Mesenchymal stem cell (in vitro differentiated cells and primary cell): ENCODE data around the gene IL1RAPL1.
"Not testable (repeated sequence)": the region's sequence is repeated elsewhere in the genome, so short reads cannot be mapped to it uniquely, and the experiment has no call there.

Experiments used
- DNase-seq: peaks from one replicate; pipeline ENCODE4 v3.0.0-alpha.2; 2013
- H2AFZ ChIP-seq: one replicate; pipeline ENCODE4 v1.6.1; 2013; ENCODE audit warnings: low read depth, mild to moderate bottlenecking, control low read depth, inconsistent platforms, low read length, moderate library complexity
- H2AK5ac ChIP-seq: 2 replicates; pipeline ENCODE4 v1.6.1; 2013; ENCODE audit warnings: low read length, moderate library complexity, mild to moderate bottlenecking, inconsistent platforms; ENCODE audit not compliant: severe bottlenecking
- H2BK120ac ChIP-seq: one replicate; pipeline ENCODE4 v1.6.1; 2013; ENCODE audit warnings: low read depth, mild to moderate bottlenecking, inconsistent platforms, low read length, moderate library complexity
- H2BK12ac ChIP-seq, 2 experiments: one replicate each; pipeline ENCODE4 v1.6.1; 2013; ENCODE audit warnings: inconsistent platforms in 2 of 2, low read length in 2 of 2, mild to moderate bottlenecking in 2 of 2, moderate library complexity in 2 of 2, control low read depth in 1 of 2
- H2BK15ac ChIP-seq: one replicate; pipeline ENCODE4 v1.6.1; 2013; ENCODE audit warnings: mild to moderate bottlenecking, low read depth, inconsistent platforms; ENCODE audit not compliant: poor library complexity, severe bottlenecking
- H2BK5ac ChIP-seq: 2 replicates; pipeline ENCODE4 v1.6.1; 2013; ENCODE audit warnings: low read depth, mild to moderate bottlenecking, low read length, control low read depth, inconsistent platforms; ENCODE audit not compliant: poor library complexity, severe bottlenecking
- H3K14ac ChIP-seq, 2 experiments: one replicate each; pipeline ENCODE4 v1.6.1; 2013; ENCODE audit warnings: inconsistent platforms in 2 of 2, low read length in 2 of 2, control low read depth in 1 of 2, mild to moderate bottlenecking in 1 of 2, moderate library complexity in 1 of 2
- H3K18ac ChIP-seq, 2 experiments: one replicate each; pipeline ENCODE4 v1.6.1; 2013; ENCODE audit warnings: inconsistent platforms in 2 of 2, low read length in 2 of 2, control low read depth in 1 of 2, low read depth in 1 of 2, mild to moderate bottlenecking in 1 of 2
- H3K23ac ChIP-seq, 2 experiments: one replicate each; pipeline ENCODE4 v1.6.1; 2013; ENCODE audit warnings: inconsistent platforms in 2 of 2, low read length in 2 of 2, mild to moderate bottlenecking in 2 of 2, moderate library complexity in 2 of 2, control low read depth in 1 of 2
- H3K27ac ChIP-seq: 2 replicates; pipeline ENCODE4 v1.5.1; 2013; ENCODE audit warnings: mild to moderate bottlenecking, moderate library complexity, low read length, control low read depth, inconsistent platforms; ENCODE audit not compliant: poor library complexity, severe bottlenecking
- H3K27me3 ChIP-seq, 2 experiments: 2 replicates each; pipeline versions ENCODE4 v1.6.1 to v1.7.0; 2013; ENCODE audit warnings: low read length in 2 of 2, mild to moderate bottlenecking in 2 of 2, moderate library complexity in 2 of 2, control low read depth in 1 of 2, inconsistent platforms in 1 of 2; ENCODE audit not compliant: control insufficient read depth in 1 of 2, insufficient read depth in 1 of 2
- H3K36me3 ChIP-seq, 2 experiments: 2 replicates each; pipeline versions ENCODE4 v1.6.1 to v1.7.0; 2013; ENCODE audit warnings: low read length in 2 of 2, control low read depth in 1 of 2, inconsistent platforms in 1 of 2, low read depth in 1 of 2, mild to moderate bottlenecking in 1 of 2; ENCODE audit not compliant: insufficient read depth in 2 of 2, control insufficient read depth in 1 of 2
- H3K4ac ChIP-seq, 2 experiments: one replicate each; pipeline ENCODE4 v1.6.1; 2013; ENCODE audit warnings: inconsistent platforms in 2 of 2, low read length in 2 of 2, mild to moderate bottlenecking in 2 of 2, moderate library complexity in 2 of 2, control low read depth in 1 of 2, low read depth in 1 of 2
- H3K4me1 ChIP-seq: 2 replicates; pipeline ENCODE4 v1.6.1; 2013; ENCODE audit warnings: low read depth, low read length, control low read depth; ENCODE audit not compliant: control insufficient read depth, insufficient read depth
- H3K4me2 ChIP-seq: 2 replicates; pipeline ENCODE4 v1.6.1; 2013; ENCODE audit warnings: low read length, mild to moderate bottlenecking, inconsistent platforms; ENCODE audit not compliant: poor library complexity, severe bottlenecking
- H3K4me3 ChIP-seq, 2 experiments: 2 replicates each; pipeline versions ENCODE4 v1.5.1 to v1.7.0; 2013; ENCODE audit warnings: low read length in 2 of 2, mild to moderate bottlenecking in 2 of 2, control low read depth in 1 of 2, low read depth in 1 of 2; ENCODE audit not compliant: insufficient read depth in 1 of 2
- H3K79me1 ChIP-seq: replicated peaks from 2 replicates; pipeline ENCODE4 v1.6.1; 2013; ENCODE audit warnings: mild to moderate bottlenecking, control low read depth, low read length, inconsistent platforms; ENCODE audit not compliant: poor library complexity, severe bottlenecking
- H3K9ac ChIP-seq: 2 replicates; pipeline ENCODE4 v1.7.0; 2013; ENCODE audit warnings: mild to moderate bottlenecking, low read length, moderate library complexity
- H3K9me3 ChIP-seq: 2 replicates; pipeline ENCODE4 v1.7.0; 2013; ENCODE audit warnings: mild to moderate bottlenecking, low read length; ENCODE audit not compliant: control insufficient read depth
- H4K8ac ChIP-seq: one replicate; pipeline ENCODE4 v1.6.1; 2013; ENCODE audit warnings: inconsistent platforms, mild to moderate bottlenecking, low read length, moderate library complexity
- H4K91ac ChIP-seq: one replicate; pipeline ENCODE4 v1.6.1; 2013; ENCODE audit warnings: mild to moderate bottlenecking, low read length, inconsistent platforms
- WGBS: methylation state at CpG from one replicate; pipeline ENCODE4 v1.1.7; 2013; ENCODE audit warnings: mixed read lengths; 5-methylcytosine and 5-hydroxymethylcytosine counted together

Gene IL1RAPL1

DNA sequence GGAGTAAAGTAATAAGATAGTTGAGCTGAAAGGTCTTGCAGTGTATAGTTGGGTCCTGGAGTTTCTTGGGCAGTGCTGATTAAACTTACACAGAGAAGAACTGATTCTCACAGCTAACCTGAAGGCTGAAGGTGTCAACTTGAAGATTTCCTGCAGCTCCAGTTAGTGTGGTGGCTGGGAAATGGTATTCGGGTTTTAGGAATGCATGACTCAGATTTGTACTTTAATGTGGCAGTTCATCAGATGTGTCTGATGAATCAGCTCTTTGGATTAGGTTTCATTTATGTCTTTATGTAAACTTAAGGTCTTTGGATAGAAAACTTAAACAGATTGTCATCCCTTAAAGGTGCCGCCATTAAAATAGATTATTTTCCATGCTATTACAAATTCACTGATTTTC is 200.0 kb downstream of the IL1RAPL1 start:
- WGBS = 0% methylated on average over 1 of the region's 2 CpGs
- Histone ChIP-seq H3K9me3 (no peaks in the 10 kb centered on the region), H2BK15ac (no peak overlapping the region), H3K18ac (no peak overlapping the region), H3K4me2 (no peak overlapping the region), H2BK12ac (no peak overlapping the region), H2BK5ac (no peak overlapping the region), H4K91ac (no peak overlapping the region), H3K27ac (no peak overlapping the region), H3K14ac (no peak overlapping the region), H2AFZ (no peak overlapping the region), H3K9ac (no peak overlapping the region), H3K36me3 (no peaks in the 10 kb centered on the region), H2AK5ac (no peak overlapping the region), H3K4me3 (no peak overlapping the region), H3K27me3 (no peaks in the 10 kb centered on the region), H2BK120ac (no peak overlapping the region), H3K4ac (no peak overlapping the region), H3K79me1 (no peaks in the 10 kb centered on the region), H3K23ac (no peak overlapping the region), H4K8ac (no peak overlapping the region), H3K4me1 (no peaks in the 10 kb centered on the region)
- peak; percentile 60 for DNase-seq

DNA sequence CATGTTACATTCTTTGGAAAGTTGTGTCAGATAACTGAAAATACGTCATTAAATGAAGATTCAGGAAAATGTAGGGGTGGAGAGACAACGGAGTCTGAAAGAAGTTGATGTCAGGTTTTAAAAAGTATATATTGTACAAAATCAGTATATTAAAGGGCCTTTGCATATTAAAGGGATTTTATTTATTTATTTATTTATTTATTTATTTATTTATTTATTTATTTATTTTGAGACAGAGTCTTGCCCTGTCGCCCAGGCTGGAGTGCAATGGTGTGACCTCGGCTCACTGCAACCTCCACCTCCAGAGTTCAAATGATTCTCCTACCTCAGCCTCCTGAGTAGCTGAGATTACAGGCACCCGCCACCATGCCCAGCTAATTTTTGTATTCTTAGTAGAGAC is 213.4 kb downstream of the IL1RAPL1 start:
- H3K4me3 ChIP-seq, H3K14ac ChIP-seq, H3K9me3 ChIP-seq, H4K8ac ChIP-seq, H3K27ac ChIP-seq, H2BK120ac ChIP-seq, H3K79me1 ChIP-seq, H3K36me3 ChIP-seq, DNase-seq, H3K4me2 ChIP-seq, H3K4ac ChIP-seq, H3K23ac ChIP-seq, H4K91ac ChIP-seq, H2AK5ac ChIP-seq, H2BK12ac ChIP-seq, H2BK15ac ChIP-seq, H3K4me1 ChIP-seq, H2BK5ac ChIP-seq, H3K27me3 ChIP-seq, H3K9ac ChIP-seq, H2AFZ ChIP-seq, H3K18ac ChIP-seq: not testable (repeated sequence)
- 100% methylated on average over 3 of the region's 5 CpGs for WGBS

DNA sequence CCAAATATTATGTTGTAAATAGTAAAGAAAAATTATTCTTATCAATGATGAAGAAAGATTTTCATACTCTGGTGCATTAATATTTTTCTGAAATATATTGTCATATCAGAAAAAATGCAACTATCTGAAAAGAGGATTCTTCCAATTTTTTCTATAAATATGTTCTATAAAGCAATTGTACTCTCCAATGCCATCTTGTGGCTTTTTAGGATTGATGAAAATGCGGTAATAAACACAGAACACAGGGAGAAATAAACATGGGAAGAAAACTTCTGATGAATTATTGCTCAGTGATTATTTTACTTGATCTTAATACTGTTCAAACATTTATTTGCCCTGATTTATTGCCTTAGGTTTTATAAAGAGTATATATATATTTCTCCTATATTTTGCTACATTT is 215.4 kb downstream of the IL1RAPL1 start:
- H3K4me1 ChIP-seq = no peaks in the 10 kb centered on the region
- WGBS = no CpG with 5 or more reads among the region's 1 CpG
- H2BK5ac ChIP-seq = no peak overlapping the region
- DNase-seq = no peak
- H2BK12ac ChIP-seq = no peak overlapping the region
- H3K18ac ChIP-seq = no peak overlapping the region
- H4K91ac ChIP-seq = no peak overlapping the region
- H3K9me3 ChIP-seq = no peaks in the 10 kb centered on the region
- H3K27me3 ChIP-seq = no peaks in the 10 kb centered on the region
- H3K4ac ChIP-seq = no peak overlapping the region
- no peak overlapping the region for H3K4me2 ChIP-seq
- H3K27ac ChIP-seq = no peak overlapping the region
- no peak overlapping the region for H3K23ac ChIP-seq
- no peak overlapping the region for H3K14ac ChIP-seq
- no peak overlapping the region for H2BK120ac ChIP-seq
- no peak overlapping the region for H4K8ac ChIP-seq
- no peak overlapping the region for H3K9ac ChIP-seq
- no peak overlapping the region for H2AK5ac ChIP-seq
- H3K4me3 ChIP-seq = no peak overlapping the region
- no peaks in the 10 kb centered on the region for H3K79me1 ChIP-seq
- H2AFZ ChIP-seq = no peak overlapping the region
- H3K36me3 ChIP-seq = no peaks in the 10 kb centered on the region
- H2BK15ac ChIP-seq = no peak overlapping the region

DNA sequence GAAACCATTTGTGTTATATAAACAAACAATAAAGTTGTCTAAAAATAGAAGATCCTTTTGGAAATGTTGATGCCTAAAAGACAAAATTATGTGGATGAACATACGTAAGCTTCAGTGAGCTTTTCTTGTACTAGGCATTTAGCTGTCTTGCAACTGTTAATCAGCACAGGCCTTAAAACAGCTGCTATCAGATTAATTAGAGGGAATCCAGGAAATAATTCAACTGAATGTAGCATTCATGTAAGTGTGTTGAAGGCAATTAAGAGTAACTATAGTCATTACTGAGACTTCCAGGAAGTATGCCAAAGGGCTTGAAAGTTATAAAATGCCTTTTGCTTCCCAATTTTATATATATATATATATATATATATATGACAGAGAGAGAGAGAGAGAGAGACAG is 248.7 kb downstream of the IL1RAPL1 start:
- H3K23ac ChIP-seq = no peak overlapping the region
- H2BK15ac ChIP-seq = no peak overlapping the region
- H3K4me3 ChIP-seq = no peak overlapping the region
- H3K4me1 ChIP-seq = no peaks in the 10 kb centered on the region
- H3K4ac ChIP-seq = no peak overlapping the region
- H2AFZ ChIP-seq = no peak overlapping the region
- no peak overlapping the region for H3K18ac ChIP-seq
- WGBS = 80% methylated on average over 1 of the region's 1 CpG
- H3K4me2 ChIP-seq = no peak overlapping the region
- H2BK12ac ChIP-seq = no peak overlapping the region
- no peak overlapping the region for H2AK5ac ChIP-seq
- no peak overlapping the region for H3K9ac ChIP-seq
- no peaks in the 10 kb centered on the region for H3K79me1 ChIP-seq
- H4K8ac ChIP-seq = no peak overlapping the region
- no peak overlapping the region for H3K14ac ChIP-seq
- no peak overlapping the region for H4K91ac ChIP-seq
- no peak overlapping the region for H2BK120ac ChIP-seq
- DNase-seq = peak; percentile 0
- no peaks in the 10 kb centered on the region for H3K9me3 ChIP-seq
- H3K36me3 ChIP-seq = no peaks in the 10 kb centered on the region
- no peak overlapping the region for H3K27ac ChIP-seq
- no peak overlapping the region for H2BK5ac ChIP-seq
- no peaks in the 10 kb centered on the region for H3K27me3 ChIP-seq
